ENCODE results near the gene ALOX12B.

Gene ALOX12B

DNA sequence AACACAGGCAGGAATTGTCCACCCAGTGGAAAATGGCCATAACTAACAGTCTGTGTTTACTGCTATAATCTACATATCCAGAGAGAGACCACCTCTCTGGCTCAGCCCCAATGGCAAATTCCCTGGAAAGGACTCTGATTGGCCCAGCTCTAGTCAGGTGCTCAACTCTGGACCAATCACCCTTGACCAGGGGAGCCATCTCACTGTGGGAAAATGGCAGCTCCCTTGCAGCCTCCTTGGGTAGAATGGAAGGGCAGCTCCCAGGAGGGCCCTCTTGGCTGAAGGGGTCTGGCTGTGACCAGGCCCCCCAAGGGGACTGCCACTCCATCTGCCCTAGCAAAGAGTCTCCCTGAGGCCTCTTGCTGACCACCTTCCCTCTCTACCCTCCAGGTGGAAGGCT is 45.5 kb downstream of the ALOX12B start:
- no peak for DNase-seq

GRCh38 chr17:8041249-8041928 is 46.1 kb downstream of the ALOX12B start:
- peak; percentile 57 for DNase-seq

DNA sequence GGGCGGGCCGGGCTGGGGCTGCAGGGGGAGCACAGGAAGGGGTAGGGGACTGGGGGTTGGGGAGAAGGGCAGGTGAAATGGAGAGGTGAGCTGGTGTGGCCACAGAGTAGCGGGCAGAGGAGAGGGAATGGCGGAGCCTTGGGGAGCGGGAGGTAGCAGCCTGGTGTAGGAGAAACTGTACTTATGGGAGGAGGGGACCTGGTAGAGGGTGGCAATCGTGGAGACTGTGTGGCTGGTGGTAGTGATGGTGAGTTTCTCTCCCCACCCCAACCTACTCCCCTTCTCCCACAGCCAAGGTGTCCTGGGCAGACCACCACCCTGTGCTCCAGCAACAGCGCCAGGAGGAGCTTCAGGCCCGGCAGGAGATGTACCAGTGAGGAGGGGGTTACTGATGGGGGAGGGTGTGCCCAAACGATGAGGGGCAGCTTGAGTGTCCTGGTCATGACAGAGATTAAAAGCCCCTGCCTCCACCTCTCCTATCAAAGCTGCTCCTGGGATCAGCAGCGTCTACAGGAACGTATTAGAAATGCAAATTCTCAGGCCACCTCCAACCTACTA is 47.8 kb downstream of the ALOX12B start:
- DNase-seq: no peak

DNA sequence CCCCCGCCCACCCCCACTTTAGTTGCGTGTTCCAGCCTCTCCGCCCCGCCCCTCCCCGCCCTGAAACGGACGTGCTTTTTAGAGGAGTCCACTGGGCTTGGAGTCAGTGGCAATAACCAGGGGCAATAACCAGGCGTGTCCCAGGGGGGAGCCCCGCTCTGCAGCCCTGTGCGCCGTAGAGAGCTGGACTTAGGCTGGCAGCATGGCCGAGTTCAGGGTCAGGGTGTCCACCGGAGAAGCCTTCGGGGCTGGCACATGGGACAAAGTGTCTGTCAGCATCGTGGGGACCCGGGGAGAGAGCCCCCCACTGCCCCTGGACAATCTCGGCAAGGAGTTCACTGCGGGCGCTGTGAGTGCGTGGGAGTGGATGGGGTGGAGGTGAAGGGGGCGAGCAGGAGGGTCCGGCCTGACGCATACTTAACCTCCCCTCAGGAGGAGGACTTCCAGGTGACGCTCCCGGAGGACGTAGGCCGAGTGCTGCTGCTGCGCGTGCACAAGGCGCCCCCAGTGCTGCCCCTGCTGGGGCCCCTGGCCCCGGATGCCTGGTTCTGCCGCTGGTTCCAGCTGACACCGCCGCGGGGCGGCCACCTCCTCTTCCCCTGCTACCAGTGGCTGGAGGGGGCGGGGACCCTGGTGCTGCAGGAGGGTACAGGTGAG is 48.4 kb downstream of the ALOX12B start, which contains the start of gene ALOX15B:
Gene ALOX15B (plus strand): TSS at position 106 of the 657 bp plus-strand sequence. CDS start 97 bp downstream, at position 203.
- DNase-seq: no peak

DNA sequence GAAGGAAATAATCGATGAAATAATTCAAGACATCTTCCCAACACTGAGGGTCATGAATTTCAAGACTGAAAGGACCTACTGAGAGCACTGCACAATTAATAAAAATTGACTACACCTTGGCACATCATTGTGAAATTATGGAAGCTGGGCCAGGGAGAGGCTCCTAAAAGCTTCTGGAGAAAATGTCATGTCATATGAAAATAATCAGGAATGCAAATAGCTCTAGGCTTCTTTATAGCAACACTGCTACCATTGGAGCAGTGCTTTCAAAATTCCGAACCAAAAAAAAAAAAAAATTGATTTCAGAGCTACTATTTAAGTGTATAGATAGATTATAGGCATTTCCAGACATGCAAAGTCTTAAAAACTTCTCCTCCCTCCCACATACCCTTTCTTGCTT is 55.1 kb downstream of the ALOX12B start:
- no peak for DNase-seq

DNA sequence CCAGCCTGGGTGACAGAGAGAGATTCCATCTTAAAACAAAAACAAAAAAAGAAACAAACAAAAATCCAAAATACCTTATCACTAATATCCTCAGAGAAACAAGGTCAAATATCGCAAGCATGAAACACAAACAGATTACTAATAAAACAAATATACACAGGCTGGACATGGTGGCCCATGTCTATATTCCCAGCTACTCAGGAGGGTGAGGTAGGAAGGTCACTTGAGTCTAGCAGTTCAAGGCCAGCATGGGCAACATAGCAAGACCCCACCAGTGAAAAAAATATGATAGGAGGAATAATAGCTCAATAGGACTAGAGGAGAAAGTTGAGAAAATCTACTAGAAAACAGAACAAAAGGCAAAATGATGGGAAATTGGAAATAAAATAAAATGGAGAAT is 55.6 kb downstream of the ALOX12B start:
- no peak for DNase-seq

DNA sequence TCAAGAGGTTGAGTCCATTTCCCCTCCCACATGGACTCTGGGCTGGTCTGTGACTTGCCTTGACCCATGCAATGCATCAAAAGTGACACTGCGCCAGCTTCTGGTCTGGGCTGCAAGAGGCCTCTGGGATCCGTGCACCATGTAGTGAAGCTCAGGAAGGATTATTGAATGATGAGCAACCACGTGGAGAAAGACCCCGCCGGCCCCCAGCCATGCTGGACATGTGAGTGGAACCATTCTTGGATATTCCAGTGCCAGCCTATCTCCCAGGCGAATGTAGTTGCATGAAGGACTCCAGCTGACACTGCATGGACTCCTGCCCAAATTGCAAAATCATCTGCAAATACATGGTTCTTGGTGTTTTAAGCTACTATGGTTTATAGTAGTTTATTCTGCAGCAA is 56.3 kb downstream of the ALOX12B start:
- no peak for DNase-seq

GRCh38 chr17:8029121-8029520 is 58.4 kb downstream of the ALOX12B start:
- no peak for DNase-seq

DNA sequence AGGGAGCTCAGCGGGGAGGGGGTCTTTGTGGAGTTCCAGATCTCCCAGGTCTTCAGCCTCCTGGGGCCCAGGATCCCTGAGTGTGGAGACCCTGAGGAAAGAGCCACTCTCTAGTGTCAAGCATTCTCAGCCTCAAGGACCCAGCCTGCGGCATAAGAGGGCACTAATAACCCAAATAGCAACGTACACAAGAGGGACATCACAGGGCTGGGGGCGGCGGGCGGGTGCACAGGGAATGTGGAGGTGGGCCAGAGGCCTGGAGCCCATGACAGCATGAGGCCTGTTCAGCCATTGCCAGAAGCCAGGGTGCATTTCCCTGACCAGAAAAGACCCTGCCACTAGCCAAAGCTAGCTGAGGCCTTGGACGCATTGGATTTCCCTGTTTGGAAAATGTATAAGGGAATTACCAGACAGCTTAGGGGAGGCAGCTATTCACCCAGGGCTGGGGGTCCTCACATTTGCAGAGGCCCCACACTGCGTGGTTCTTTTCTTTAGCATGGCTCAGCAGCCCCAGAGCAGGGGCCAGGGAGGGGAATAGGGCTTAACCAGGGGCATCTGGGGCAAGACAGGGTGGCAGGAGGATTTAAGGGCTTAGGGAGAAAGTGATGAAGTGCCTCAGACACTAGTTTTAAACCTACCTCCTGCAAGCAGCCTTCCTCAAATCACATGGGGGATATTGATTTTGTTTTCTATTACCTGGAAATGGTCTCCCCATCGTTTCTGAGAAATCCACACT is 62.2 kb downstream of the ALOX12B start:
- no peak for DNase-seq

- DNase-seq: peak; percentile 12
These were observed 63.4 kb downstream of the ALOX12B start for GRCh38 chr17:8024161-8024560.
